Activated CD4-positive, alpha-beta T cell treated with anti-CD3 and anti-CD28 coated beads, Interleukin-2, amount 50 U/mL, for 1 hour (primary cell): Measurements from ENCODE around the gene OBSL1.

Experiments used
- DNase-seq: peaks from one replicate; pipeline ENCODE4 v3.0.0-alpha.2; 2020

The OBSL1 gene

GRCh38 chr2:219511547-219512325 is 59.6 kb downstream of the OBSL1 start:
- DNase-seq = no peak

GRCh38 chr2:219510512-219511135 is 60.7 kb downstream of the OBSL1 start:
- no peak for DNase-seq

GRCh38 chr2:219509780-219510511 is 61.4 kb downstream of the OBSL1 start:
- DNase-seq = peak; percentile 54

- DNase-seq = no peak
Observed at GRCh38 chr2:219508971-219509779, 62.2 kb downstream of the OBSL1 start.

- DNase-seq = no peak
Observed at GRCh38 chr2:219508444-219508734, 63.0 kb downstream of the OBSL1 start.

GRCh38 chr2:219507581-219508443 is 63.5 kb downstream of the OBSL1 start:
- DNase-seq = no peak

GRCh38 chr2:219506802-219507526 is 64.4 kb downstream of the OBSL1 start:
- DNase-seq = no peak

- DNase-seq = no peak
Observed at GRCh38 chr2:219506153-219506801, 65.1 kb downstream of the OBSL1 start.

GRCh38 chr2:219505585-219505984 is 65.8 kb downstream of the OBSL1 start:
- DNase-seq = no peak

- no peak for DNase-seq
Observed at GRCh38 chr2:219502618-219503017, 68.7 kb downstream of the OBSL1 start.

- DNase-seq = no peak
Observed at GRCh38 chr2:219501849-219502248, 69.5 kb downstream of the OBSL1 start.
